Measurements from ENCODE around the gene CEP170B.
"Not testable (repeated sequence)": the region's sequence is repeated elsewhere in the genome, so short reads cannot be mapped to it uniquely, and the experiment has no call there.

Gene CEP170B

GRCh38 chr14:104919152-104919992, 54.3 kb downstream of the CEP170B start:
- not testable (repeated sequence) for DNase-seq

GRCh38 chr14:104919993-104920315, 54.9 kb downstream of the CEP170B start:
- no peak for DNase-seq

- DNase-seq: no peak
Observed at GRCh38 chr14:104923640-104924420, 58.8 kb downstream of the CEP170B start.

- DNase-seq: no peak
Observed at GRCh38 chr14:104924421-104925213, 59.5 kb downstream of the CEP170B start, which contains the start of gene PLD4. Gene PLD4 (plus strand): TSS chr14:104924879. CDS start chr14:104927141, 2,262 bp downstream.

GRCh38 chr14:104925214-104925854, 60.3 kb downstream of the CEP170B start:
- DNase-seq: peak in 1 of 2 experiments; percentile 55

- no peak for DNase-seq
Observed at GRCh38 chr14:104925855-104926609, 61.0 kb downstream of the CEP170B start.

- DNase-seq: no peak
Observed at GRCh38 chr14:104926619-104927431, 61.8 kb downstream of the CEP170B start.

GRCh38 chr14:104927432-104927816, 62.4 kb downstream of the CEP170B start:
- DNase-seq: no peak

- DNase-seq: no peak
Observed at GRCh38 chr14:104927901-104928300, 62.8 kb downstream of the CEP170B start.

GRCh38 chr14:104928391-104929133, 63.5 kb downstream of the CEP170B start:
- DNase-seq: no peak

- DNase-seq: no peak
Observed at GRCh38 chr14:104929268-104930230, 64.5 kb downstream of the CEP170B start.

- DNase-seq: peak in 1 of 2 experiments; percentile 66
Observed at GRCh38 chr14:104930526-104931303, 65.6 kb downstream of the CEP170B start.

GRCh38 chr14:104931304-104931770, 66.3 kb downstream of the CEP170B start:
- DNase-seq: no peak

GRCh38 chr14:104931771-104932675, 67.0 kb downstream of the CEP170B start:
- peak in 1 of 2 experiments; percentile 71 for DNase-seq

GRCh38 chr14:104932676-104933631, 67.9 kb downstream of the CEP170B start:
- DNase-seq: peak; percentile 68 to 86
